WTC11 (cell line): ENCODE results near the gene BNC2. TPM values are rescaled to one million over a fixed set of nuclear protein-coding genes. Genes with fewer than 3 reads are reported as not detected.

ENCODE experiments used
- ATAC-seq: fragments of 200-7000 bp; cut with Tn5 transposase; 2 replicates; pipeline ENCODE4 v1.10.0; 2021; ENCODE audit warnings: mild to moderate bottlenecking, moderate library complexity
- CTCF ChIA-PET: fragments of 300-600 bp; sonication (Branson Sonifier 250); formaldehyde crosslinking; loops from one replicate; lab custom pipeline; 2021; ENCODE audit warnings: antibody characterized with exemption; lab: Charles Lee
- POLR2A ChIA-PET: fragments of 350-600 bp; sonication (Branson Sonifier 250); formaldehyde crosslinking; loops from one replicate; lab custom pipeline; 2021; ENCODE audit warnings: antibody characterized with exemption; lab: Charles Lee
- DNase-seq: peaks from one replicate; pipeline ENCODE4 v3.0.0; 2021; ENCODE audit warnings: low spot score
- H3K27ac Mint-ChIP-seq: 2 replicates; pipeline ENCODE4 v1.8.0; 2021; ENCODE audit warnings: mixed read lengths
- H3K27me3 Mint-ChIP-seq: 2 replicates; pipeline ENCODE4 v1.8.0; 2021; ENCODE audit warnings: low read depth, mild to moderate bottlenecking, moderate library complexity, mixed read lengths
- H3K36me3 Mint-ChIP-seq: 2 replicates; pipeline ENCODE4 v1.8.0; 2021; ENCODE audit warnings: mixed read lengths
- H3K4me1 Mint-ChIP-seq: 2 replicates; pipeline ENCODE4 v1.8.0; 2022; ENCODE audit warnings: mixed read lengths
- H3K4me3 Mint-ChIP-seq: 2 replicates; pipeline ENCODE4 v1.8.0; 2021; ENCODE audit warnings: mild to moderate bottlenecking, moderate library complexity, mixed read lengths
- H3K9me3 Mint-ChIP-seq: 2 replicates; pipeline ENCODE4 v1.8.0; 2021; ENCODE audit warnings: mixed read lengths
- AFF4 ChIP-seq: sonication (generic); formaldehyde crosslinking; IDR thresholded peaks from 2 replicates; pipeline ENCODE4 v1.8.1; 2023; ENCODE audit warnings: mild to moderate bottlenecking, missing genetic modification reagents, borderline replicate concordance
- CREM ChIP-seq: sonication (generic); formaldehyde crosslinking; IDR thresholded peaks from 2 replicates; pipeline ENCODE4 v1.8.1; 2022; ENCODE audit warnings: mild to moderate bottlenecking, missing genetic modification reagents, moderate library complexity
- ESRRA ChIP-seq: sonication (generic); formaldehyde crosslinking; IDR thresholded peaks from 2 replicates; pipeline ENCODE4 v1.8.1; 2022; ENCODE audit warnings: mild to moderate bottlenecking, missing genetic modification reagents, borderline replicate concordance
- FOXJ3 ChIP-seq: sonication (generic); formaldehyde crosslinking; IDR thresholded peaks from 2 replicates; pipeline ENCODE4 v1.9.0; 2021; ENCODE audit warnings: missing genetic modification reagents, mild to moderate bottlenecking, borderline replicate concordance
- FOXP4 ChIP-seq: sonication (generic); formaldehyde crosslinking; IDR thresholded peaks from 2 replicates; pipeline ENCODE4 v1.8.0; 2022; ENCODE audit warnings: mild to moderate bottlenecking, missing genetic modification reagents
- GABPB1 ChIP-seq: sonication (generic); formaldehyde crosslinking; IDR thresholded peaks from 2 replicates; pipeline ENCODE4 v1.8.1; 2023; ENCODE audit warnings: mild to moderate bottlenecking, missing genetic modification reagents
- HMGXB4 ChIP-seq: sonication (generic); formaldehyde crosslinking; IDR thresholded peaks from 2 replicates; pipeline ENCODE4 v1.8.1; 2023; ENCODE audit warnings: mild to moderate bottlenecking, moderate library complexity, missing genetic modification reagents
- IRF1 ChIP-seq: sonication (generic); formaldehyde crosslinking; IDR thresholded peaks from 2 replicates; pipeline ENCODE4 v1.8.0; 2023; ENCODE audit warnings: missing genetic modification reagents
- JAZF1 ChIP-seq: fragments of 250-450 bp; sonication (Bioruptor Pico); IDR thresholded peaks from 2 replicates; pipeline ENCODE4 v1.9.0; 2021; ENCODE audit warnings: moderate library complexity, mild to moderate bottlenecking, inconsistent platforms
- MLX ChIP-seq: sonication (generic); formaldehyde crosslinking; IDR thresholded peaks from 2 replicates; pipeline ENCODE4 v1.8.1; 2023; ENCODE audit warnings: mild to moderate bottlenecking, missing genetic modification reagents, moderate library complexity
- NR2C2 ChIP-seq: sonication (generic); formaldehyde crosslinking; IDR thresholded peaks from 2 replicates; pipeline ENCODE4 v1.8.0; 2022; ENCODE audit warnings: mild to moderate bottlenecking, missing genetic modification reagents
- NR3C1 ChIP-seq: sonication (generic); formaldehyde crosslinking; conservative IDR thresholded peaks from 2 replicates; pipeline ENCODE4 v1.8.1; 2023; ENCODE audit warnings: low read depth, mild to moderate bottlenecking, missing genetic modification reagents
- OVOL2 ChIP-seq: fragments of 250-450 bp; sonication (Bioruptor Pico); IDR thresholded peaks from 2 replicates; pipeline ENCODE4 v1.9.0; 2021; ENCODE audit warnings: mild to moderate bottlenecking, borderline replicate concordance
- PRRX2 ChIP-seq: fragments of 250-450 bp; sonication (Bioruptor Pico); IDR thresholded peaks from 2 replicates; pipeline ENCODE4 v1.8.0; 2021; ENCODE audit warnings: mild to moderate bottlenecking
- RELA ChIP-seq: sonication (generic); formaldehyde crosslinking; IDR thresholded peaks from 2 replicates; pipeline ENCODE4 v1.8.1; 2022; ENCODE audit warnings: missing genetic modification reagents, mild to moderate bottlenecking, borderline replicate concordance
- TEAD1 ChIP-seq: sonication (generic); formaldehyde crosslinking; IDR thresholded peaks from 2 replicates; pipeline ENCODE4 v1.8.0; 2022; ENCODE audit warnings: mild to moderate bottlenecking, missing genetic modification reagents
- ZMAT4 ChIP-seq: fragments of 250-450 bp; sonication (Bioruptor Pico); IDR thresholded peaks from 2 replicates; pipeline ENCODE4 v1.9.0; 2021; ENCODE audit warnings: mild to moderate bottlenecking
- ZNF138 ChIP-seq: sonication (generic); formaldehyde crosslinking; conservative IDR thresholded peaks from 2 replicates; pipeline ENCODE4 v1.8.1; 2022; ENCODE audit warnings: mild to moderate bottlenecking, moderate library complexity, missing genetic modification reagents
- ZNF416 ChIP-seq: fragments of 250-450 bp; sonication (Bioruptor Pico); IDR thresholded peaks from 2 replicates; pipeline ENCODE4 v1.9.0; 2021; ENCODE audit warnings: mild to moderate bottlenecking, inconsistent platforms
- total RNA-seq: library from RNA; stranded (reverse); gene quantifications from 3 replicates; pipeline ENCODE4 v1.2.3, GENCODE V29; 2021

Gene BNC2
- total RNA-seq, 1 experiment from 2014 or later = 33.3 TPM

GRCh38 chr9:16873126-16873802, 2.8 kb upstream of the BNC2 start:
- ChIA-PET POLR2A (no interaction called here), CTCF (interaction anchor here (0.6 kb wide), 1 partner anchor 118 kb away, joined by 3 read pairs; no protein-coding TSS in a partner anchor)
- H3K27me3 Mint-ChIP-seq = no peaks in the 10 kb centered on the region; the same call in 1 of the 2 replicates
- H3K36me3 Mint-ChIP-seq = peaks cover 6% of the 10 kb centered on the region; the same call in 1 of the 2 replicates
- H3K4me1 Mint-ChIP-seq = peaks cover 35% of the 10 kb centered on the region
- peaks cover 14% of the 10 kb centered on the region for H3K9me3 Mint-ChIP-seq
- H3K27ac Mint-ChIP-seq = 0 out of 2 replicates have a peak overlapping the region, but pooled peaks have one; percentile 34
- no peak overlapping the region for H3K4me3 Mint-ChIP-seq
- ATAC-seq (no peak), DNase-seq (no peak)
- no peak for TF ChIP-seq AFF4 (CRISPR knock-in tag)
- TF ChIP-seq TEAD1 (CRISPR knock-in tag) = no peak
- TF ChIP-seq RELA (CRISPR knock-in tag) = no peak
- TF ChIP-seq ZMAT4 = no peak
- no peak for TF ChIP-seq PRRX2 (CRISPR knock-in tag)
- TF ChIP-seq NR3C1 = no peak
- TF ChIP-seq GABPB1 (CRISPR knock-in tag) = no peak
- TF ChIP-seq ZNF138 = no peak
- TF ChIP-seq MLX = no peak
- TF ChIP-seq NR2C2 (CRISPR knock-in tag) = no peak
- TF ChIP-seq FOXJ3 = no peak

- Mint-ChIP-seq H3K4me3 (peak overlapping the region; percentile 97), H3K27ac (0 out of 2 replicates have a peak overlapping the region, but pooled peaks have one; percentile 49), H3K9me3 (peaks cover 8% of the 10 kb centered on the region), H3K4me1 (peaks cover 52% of the 10 kb centered on the region), H3K27me3 (no peaks in the 10 kb centered on the region; the same call in 1 of the 2 replicates), H3K36me3 (peaks cover 3% of the 10 kb centered on the region; the same call in 1 of the 2 replicates)
- CTCF ChIA-PET = interaction anchor here (0.5 to 0.9 kb wide), 4 partner anchors 45 to 618 kb away, joined by 3 read pairs; no protein-coding TSS in a partner anchor
- peak; percentile 63 for DNase-seq
- TF ChIP-seq OVOL2 (CRISPR knock-in tag) (no peak), ESRRA (no peak), CREM (CRISPR knock-in tag) (no peak), ZNF416 (CRISPR knock-in tag) (no peak), JAZF1 (CRISPR knock-in tag) (no peak), FOXP4 (0 out of 2 replicates have a peak, but pooled peaks have one; percentile 25), IRF1 (CRISPR knock-in tag) (no peak), HMGXB4 (CRISPR knock-in tag) (no peak)
- POLR2A ChIA-PET = interaction anchor here (0.5 to 0.7 kb wide), 5 partner anchors 51 to 156 kb away, joined by 3 to 4 read pairs (median 4); no protein-coding TSS in a partner anchor
- ATAC-seq = peak; percentile 34
Measured at GRCh38 chr9:16871336-16872151, 1.1 kb upstream of the BNC2 start.
